Measurements from ENCODE around the gene NUP188.

Gene NUP188

GRCh38 chr9:128969491-128969890, 22.0 kb downstream of the NUP188 start:
- peaks cover 54% of the 10 kb centered on the region for H3K36me3 ChIP-seq (ENCODE audit: insufficient read depth, low read length)

GRCh38 chr9:128972956-128973355, 25.5 kb downstream of the NUP188 start:
- H3K9ac ChIP-seq (ENCODE audit: low read length) = no peak overlapping the region
- no peaks in the 10 kb centered on the region for H3K4me1 ChIP-seq (ENCODE audit: insufficient read depth, low read length)
- peaks cover 67% of the 10 kb centered on the region for H3K36me3 ChIP-seq (ENCODE audit: insufficient read depth, low read length)
- H3K27ac ChIP-seq (ENCODE audit: low read depth, low read length) = no peak overlapping the region
- no peak overlapping the region for H3K4me3 ChIP-seq (ENCODE audit: low read depth in 1 of 2, low read length in 2 of 2)
- H3K27me3 ChIP-seq (ENCODE audit: control insufficient read depth in 1 of 2, insufficient read depth in 2 of 2, low read length in 2 of 2) = no peaks in the 10 kb centered on the region
- H3K9me3 ChIP-seq (ENCODE audit: low read length) = no peaks in the 10 kb centered on the region

More at GRCh38 chr9:128969491-128969890, 22.0 kb downstream of the NUP188 start:
- Histone ChIP-seq H3K27me3 (ENCODE audit: control insufficient read depth in 1 of 2, insufficient read depth in 2 of 2, low read length in 2 of 2) (no peaks in the 10 kb centered on the region), H3K4me3 (ENCODE audit: low read depth in 1 of 2, low read length in 2 of 2) (no peak overlapping the region), H3K9me3 (ENCODE audit: low read length) (no peaks in the 10 kb centered on the region), H3K4me1 (ENCODE audit: insufficient read depth, low read length) (no peaks in the 10 kb centered on the region), H3K27ac (ENCODE audit: low read depth, low read length) (no peak overlapping the region), H3K9ac (ENCODE audit: low read length) (no peak overlapping the region)

- no peak overlapping the region for H3K9ac ChIP-seq (ENCODE audit: low read length)
- peaks cover 64% of the 10 kb centered on the region for H3K36me3 ChIP-seq (ENCODE audit: insufficient read depth, low read length)
- no peaks in the 10 kb centered on the region for H3K9me3 ChIP-seq (ENCODE audit: low read length)
- H3K27ac ChIP-seq (ENCODE audit: low read depth, low read length) = no peak overlapping the region
- no peaks in the 10 kb centered on the region for H3K27me3 ChIP-seq (ENCODE audit: control insufficient read depth in 1 of 2, insufficient read depth in 2 of 2, low read length in 2 of 2)
- H3K4me3 ChIP-seq (ENCODE audit: low read depth in 1 of 2, low read length in 2 of 2) = no peak overlapping the region
- no peaks in the 10 kb centered on the region for H3K4me1 ChIP-seq (ENCODE audit: insufficient read depth, low read length)
Observed at GRCh38 chr9:128979111-128979510, 31.6 kb downstream of the NUP188 start.

GRCh38 chr9:128983536-128983935, 36.0 kb downstream of the NUP188 start:
- H3K9me3 ChIP-seq (ENCODE audit: low read length) = no peaks in the 10 kb centered on the region
- no peak overlapping the region for H3K9ac ChIP-seq (ENCODE audit: low read length)
- H3K27me3 ChIP-seq (ENCODE audit: control insufficient read depth in 1 of 2, insufficient read depth in 2 of 2, low read length in 2 of 2) = no peaks in the 10 kb centered on the region
- H3K4me1 ChIP-seq (ENCODE audit: insufficient read depth, low read length) = no peaks in the 10 kb centered on the region
- no peak overlapping the region for H3K27ac ChIP-seq (ENCODE audit: low read depth, low read length)
- H3K4me3 ChIP-seq (ENCODE audit: low read depth in 1 of 2, low read length in 2 of 2) = no peak overlapping the region
- H3K36me3 ChIP-seq (ENCODE audit: insufficient read depth, low read length) = peaks cover 81% of the 10 kb centered on the region

GRCh38 chr9:128986671-128987070, 39.2 kb downstream of the NUP188 start:
- Histone ChIP-seq H3K36me3 (ENCODE audit: insufficient read depth, low read length) (peaks cover 63% of the 10 kb centered on the region), H3K27ac (ENCODE audit: low read depth, low read length) (no peak overlapping the region)

GRCh38 chr9:128987805-128988204, 40.3 kb downstream of the NUP188 start:
- Histone ChIP-seq H3K9ac (ENCODE audit: low read length) (no peak overlapping the region), H3K9me3 (ENCODE audit: low read length) (no peaks in the 10 kb centered on the region), H3K4me1 (ENCODE audit: insufficient read depth, low read length) (no peaks in the 10 kb centered on the region), H3K36me3 (ENCODE audit: insufficient read depth, low read length) (peaks cover 54% of the 10 kb centered on the region), H3K27me3 (ENCODE audit: control insufficient read depth in 1 of 2, insufficient read depth in 2 of 2, low read length in 2 of 2) (no peaks in the 10 kb centered on the region), H3K27ac (ENCODE audit: low read depth, low read length) (no peak overlapping the region), H3K4me3 (ENCODE audit: low read depth in 1 of 2, low read length in 2 of 2) (no peak overlapping the region)

More at GRCh38 chr9:128986671-128987070, 39.2 kb downstream of the NUP188 start:
- no peaks in the 10 kb centered on the region for H3K27me3 ChIP-seq (ENCODE audit: control insufficient read depth in 1 of 2, insufficient read depth in 2 of 2, low read length in 2 of 2)
- no peaks in the 10 kb centered on the region for H3K4me1 ChIP-seq (ENCODE audit: insufficient read depth, low read length)
- no peaks in the 10 kb centered on the region for H3K9me3 ChIP-seq (ENCODE audit: low read length)
- H3K9ac ChIP-seq (ENCODE audit: low read length) = no peak overlapping the region
- H3K4me3 ChIP-seq (ENCODE audit: low read depth in 1 of 2, low read length in 2 of 2) = no peak overlapping the region

- Histone ChIP-seq H3K4me1 (ENCODE audit: insufficient read depth, low read length) (no peaks in the 10 kb centered on the region), H3K9ac (ENCODE audit: low read length) (no peak overlapping the region), H3K27me3 (ENCODE audit: control insufficient read depth in 1 of 2, insufficient read depth in 2 of 2, low read length in 2 of 2) (no peaks in the 10 kb centered on the region), H3K9me3 (ENCODE audit: low read length) (no peaks in the 10 kb centered on the region), H3K36me3 (ENCODE audit: insufficient read depth, low read length) (peaks cover 59% of the 10 kb centered on the region), H3K27ac (ENCODE audit: low read depth, low read length) (no peak overlapping the region), H3K4me3 (ENCODE audit: low read depth in 1 of 2, low read length in 2 of 2) (no peak overlapping the region)
Observed at GRCh38 chr9:128992995-128993394, 45.5 kb downstream of the NUP188 start.

- Histone ChIP-seq H3K4me3 (ENCODE audit: low read depth in 1 of 2, low read length in 2 of 2) (no peak overlapping the region), H3K27ac (ENCODE audit: low read depth, low read length) (no peak overlapping the region), H3K9me3 (ENCODE audit: low read length) (no peaks in the 10 kb centered on the region), H3K9ac (ENCODE audit: low read length) (no peak overlapping the region), H3K27me3 (ENCODE audit: control insufficient read depth in 1 of 2, insufficient read depth in 2 of 2, low read length in 2 of 2) (no peaks in the 10 kb centered on the region), H3K4me1 (ENCODE audit: insufficient read depth, low read length) (no peaks in the 10 kb centered on the region), H3K36me3 (ENCODE audit: insufficient read depth, low read length) (peaks cover 69% of the 10 kb centered on the region)
Observed at GRCh38 chr9:128995791-128996190, 48.3 kb downstream of the NUP188 start.

- Histone ChIP-seq H3K27ac (ENCODE audit: low read depth, low read length) (no peak overlapping the region), H3K27me3 (ENCODE audit: control insufficient read depth in 1 of 2, insufficient read depth in 2 of 2, low read length in 2 of 2) (no peaks in the 10 kb centered on the region), H3K9me3 (ENCODE audit: low read length) (no peaks in the 10 kb centered on the region), H3K9ac (ENCODE audit: low read length) (no peak overlapping the region), H3K4me1 (ENCODE audit: insufficient read depth, low read length) (no peaks in the 10 kb centered on the region), H3K36me3 (ENCODE audit: insufficient read depth, low read length) (peaks cover 84% of the 10 kb centered on the region), H3K4me3 (ENCODE audit: low read depth in 1 of 2, low read length in 2 of 2) (no peak overlapping the region)
Observed at GRCh38 chr9:128998462-128998861, 51.0 kb downstream of the NUP188 start.

- no peak overlapping the region for H3K27ac ChIP-seq (ENCODE audit: low read depth, low read length)
- no peaks in the 10 kb centered on the region for H3K27me3 ChIP-seq (ENCODE audit: control insufficient read depth in 1 of 2, insufficient read depth in 2 of 2, low read length in 2 of 2)
- no peaks in the 10 kb centered on the region for H3K9me3 ChIP-seq (ENCODE audit: low read length)
- no peaks in the 10 kb centered on the region for H3K4me1 ChIP-seq (ENCODE audit: insufficient read depth, low read length)
- H3K36me3 ChIP-seq (ENCODE audit: insufficient read depth, low read length) = peaks cover 71% of the 10 kb centered on the region
- no peak overlapping the region for H3K4me3 ChIP-seq (ENCODE audit: low read depth in 1 of 2, low read length in 2 of 2)
- H3K9ac ChIP-seq (ENCODE audit: low read length) = no peak overlapping the region
Observed at GRCh38 chr9:128999581-129000206, 52.2 kb downstream of the NUP188 start.

GRCh38 chr9:129001504-129002325, 54.2 kb downstream of the NUP188 start:
- Histone ChIP-seq H3K36me3 (ENCODE audit: insufficient read depth, low read length) (peaks cover 62% of the 10 kb centered on the region), H3K9ac (ENCODE audit: low read length) (no peak overlapping the region), H3K9me3 (ENCODE audit: low read length) (no peaks in the 10 kb centered on the region), H3K4me3 (ENCODE audit: low read depth in 1 of 2, low read length in 2 of 2) (no peak overlapping the region), H3K27me3 (ENCODE audit: control insufficient read depth in 1 of 2, insufficient read depth in 2 of 2, low read length in 2 of 2) (no peaks in the 10 kb centered on the region), H3K4me1 (ENCODE audit: insufficient read depth, low read length) (peaks cover 4% of the 10 kb centered on the region), H3K27ac (ENCODE audit: low read depth, low read length) (no peak overlapping the region)
